NB4 (cell line): Measurements from ENCODE around the gene CFAP161.

Experiments used
- CTCF ChIP-seq: IDR thresholded peaks from one replicate; pipeline ENCODE4 v1.5.1; 2012; ENCODE audit warnings: low read depth, low read length
- MAX ChIP-seq: IDR thresholded peaks from 2 replicates; pipeline ENCODE4 v1.6.1; 2011; ENCODE audit warnings: low read depth, low read length

GRCh38 chr15:81161851-81162250 lies 27.8 kb downstream of the CFAP161 start:
- TF ChIP-seq MAX, result no peak
- no peak for TF ChIP-seq CTCF
